HepG2 (cell line): ENCODE results near the gene ANKRD6. TPM values are rescaled to one million over a fixed set of nuclear protein-coding genes. Genes with fewer than 3 reads are reported as not detected.

Source experiments
- ARID2 ChIP-seq: sonication (generic); formaldehyde crosslinking; IDR thresholded peaks from 2 replicates; pipeline ENCODE4 v1.8.1; 2022; ENCODE audit warnings: mild to moderate bottlenecking, missing genetic modification reagents, borderline replicate concordance
- ARNT2 ChIP-seq: sonication (generic); formaldehyde crosslinking; IDR thresholded peaks from 2 replicates; pipeline ENCODE4 v1.8.0; 2022; ENCODE audit warnings: mild to moderate bottlenecking, low read depth, missing genetic modification reagents, moderate library complexity
- BRCA1 ChIP-seq: sonication (generic); formaldehyde crosslinking; IDR thresholded peaks from 2 replicates; pipeline ENCODE4 v1.4.0; 2020; ENCODE audit warnings: missing genetic modification reagents
- CBX5 ChIP-seq: sonication (generic); formaldehyde crosslinking; IDR thresholded peaks from 2 replicates; pipeline ENCODE4 v1.4.0; 2020; ENCODE audit warnings: missing genetic modification reagents, borderline replicate concordance
- CREB1 ChIP-seq, 2 experiments: fragments of 450-650 bp in 1 of 2; IDR thresholded peaks; 2 replicates each; pipeline ENCODE4 v1.6.1; 2016 to 2017; ENCODE audit warnings: control low read depth in 1 of 2, mild to moderate bottlenecking in 1 of 2, missing compliant biosample characterization in 1 of 2, missing genetic modification characterization in 1 of 2
- GATAD1 ChIP-seq: IDR thresholded peaks from 2 replicates; pipeline ENCODE4 v1.6.1; 2016; ENCODE audit warnings: missing genetic modification reagents, missing compliant biosample characterization
- HIC2 ChIP-seq: sonication (generic); formaldehyde crosslinking; IDR thresholded peaks from 2 replicates; pipeline ENCODE4 v1.9.0; 2022; ENCODE audit warnings: low read depth, missing genetic modification reagents
- KAT8 ChIP-seq: IDR thresholded peaks from 2 replicates; pipeline ENCODE4 v1.6.1; 2016; ENCODE audit warnings: missing genetic modification reagents, missing compliant biosample characterization
- KMT2B ChIP-seq: IDR thresholded peaks from 2 replicates; pipeline ENCODE4 v1.6.1; 2016; ENCODE audit warnings: missing genetic modification reagents, missing compliant biosample characterization
- PATZ1 ChIP-seq: sonication (generic); formaldehyde crosslinking; IDR thresholded peaks from 2 replicates; pipeline ENCODE4 v1.4.0; 2020; ENCODE audit warnings: missing genetic modification reagents
- PTBP1 ChIP-seq: fragments of 200-400 bp; formaldehyde crosslinking; IDR thresholded peaks from 2 replicates; pipeline ENCODE4 v1.6.1; 2018; ENCODE audit warnings: low read length, low read depth; ENCODE audit not compliant: poor library complexity, severe bottlenecking
- RAD21 ChIP-seq: fragments of 450-650 bp; formaldehyde crosslinking; IDR thresholded peaks from 2 replicates; pipeline ENCODE4 v1.5.0; 2020; ENCODE audit warnings: mild to moderate bottlenecking
- SP4 ChIP-seq: sonication (generic); formaldehyde crosslinking; IDR thresholded peaks from 2 replicates; pipeline ENCODE4 v1.8.1; 2023; ENCODE audit warnings: mild to moderate bottlenecking, missing genetic modification reagents
- SRSF1 ChIP-seq: fragments of 200-400 bp; formaldehyde crosslinking; optimal IDR thresholded peaks from 2 replicates; pipeline ENCODE3; 2017; ENCODE audit warnings: mild to moderate bottlenecking, low read depth, low read length, moderate library complexity
- TARDBP ChIP-seq: sonication (generic); formaldehyde crosslinking; IDR thresholded peaks from 2 replicates; pipeline ENCODE4 v1.8.0; 2022; ENCODE audit warnings: mild to moderate bottlenecking, missing genetic modification reagents
- TEF ChIP-seq: sonication (generic); formaldehyde crosslinking; IDR thresholded peaks from 2 replicates; pipeline ENCODE4 v1.5.0; 2020; ENCODE audit warnings: missing genetic modification reagents
- YY1 ChIP-seq: IDR thresholded peaks from 2 replicates; pipeline ENCODE4 v1.6.1; 2011; ENCODE audit warnings: low read length, low read depth, moderate library complexity, mild to moderate bottlenecking; ENCODE audit not compliant: insufficient read depth, insufficient replicate concordance
- ZNF138 ChIP-seq: sonication (generic); formaldehyde crosslinking; IDR thresholded peaks from 2 replicates; pipeline ENCODE4 v1.5.0; 2020; ENCODE audit warnings: mild to moderate bottlenecking, low read depth, missing genetic modification reagents
- ZNF160 ChIP-seq: sonication (generic); formaldehyde crosslinking; IDR thresholded peaks from 2 replicates; pipeline ENCODE4 v1.8.0; 2022; ENCODE audit warnings: mild to moderate bottlenecking, inconsistent platforms, missing genetic modification reagents
- ZNF207 ChIP-seq: fragments of 450-650 bp; IDR thresholded peaks from 2 replicates; pipeline ENCODE4 v1.6.1; 2016; ENCODE audit warnings: antibody characterized with exemption, borderline replicate concordance
- ZNF430 ChIP-seq: sonication (generic); formaldehyde crosslinking; IDR thresholded peaks from 2 replicates; pipeline ENCODE4 v1.9.0; 2021; ENCODE audit warnings: mild to moderate bottlenecking, missing genetic modification reagents
- ZNF512B ChIP-seq: sonication (generic); formaldehyde crosslinking; IDR thresholded peaks from 2 replicates; pipeline ENCODE4 v1.5.1; 2020; ENCODE audit warnings: missing genetic modification reagents, mild to moderate bottlenecking, borderline replicate concordance
- ZNF724P ChIP-seq: sonication (generic); formaldehyde crosslinking; IDR thresholded peaks from 2 replicates; pipeline ENCODE4 v1.8.0; 2022; ENCODE audit warnings: missing genetic modification reagents, borderline replicate concordance
- ZNF780A ChIP-seq: sonication (generic); formaldehyde crosslinking; IDR thresholded peaks from 2 replicates; pipeline ENCODE4 v1.8.0; 2022; ENCODE audit warnings: mild to moderate bottlenecking, missing genetic modification reagents, moderate library complexity
- polyA plus RNA-seq, 8 experiments: library from polyadenylated mRNA; depleted of rRNA in 3 of 8; stranded (reverse) in 7 of 8; unstranded in 1 of 8; fragments of >200 nt; fragmentation: Illumina TruSeq in 4 of 8; extraction: Trizol in 4 of 8; gene quantifications; 2 replicates each; pipeline versions ENCODE4 v1.2.1 to v1.2.3, GENCODE V29; 2011 to 2016; ENCODE audit warnings: low read depth in 4 of 8, missing spikeins in 1 of 8, mixed read lengths in 1 of 8; ENCODE audit not compliant: insufficient read depth in 1 of 8
- total RNA-seq, 5 experiments: library from RNA; depleted of rRNA; stranded (reverse); fragments of >200 nt; fragmentation: Illumina TruSeq; extraction: Trizol; gene quantifications; 2 replicates each; pipeline ENCODE4 v1.2.3, GENCODE V29; 2016; ENCODE audit warnings: low read depth in 1 of 5

Gene ANKRD6
- total and polyA plus RNA-seq, 2 of the 13 experiments (the other 11 are each of a cell fraction or from before 2014, with no cell fraction given): 0.18 to 0.36 TPM

- peak; percentile 42; the same call in 1 of the 2 replicates for TF ChIP-seq PATZ1 (CRISPR knock-in tag)
- TF ChIP-seq ZNF430 (CRISPR knock-in tag): no peak
- TF ChIP-seq GATAD1 (CRISPR knock-in tag): no peak
- TF ChIP-seq CBX5 (CRISPR knock-in tag): no peak
- no peak for TF ChIP-seq BRCA1
- TF ChIP-seq TEF (CRISPR knock-in tag): no peak
- TF ChIP-seq ZNF138: no peak
- TF ChIP-seq RAD21: peak; percentile 98
- no peak for TF ChIP-seq KMT2B (CRISPR knock-in tag)
- peak; percentile 65; the same call in 1 of the 2 replicates for TF ChIP-seq ARNT2 (CRISPR knock-in tag)
- TF ChIP-seq SP4 (CRISPR knock-in tag): peak; percentile 37; the same call in 1 of the 2 replicates
- no peak for TF ChIP-seq SRSF1
- TF ChIP-seq ZNF207: no peak
- TF ChIP-seq TARDBP: 0 out of 2 replicates have a peak, but pooled peaks have one; percentile 50
- TF ChIP-seq YY1: peak; percentile 41
- TF ChIP-seq ZNF160: 0 out of 2 replicates have a peak, but pooled peaks have one; percentile 41
- TF ChIP-seq PTBP1: no peak
- TF ChIP-seq ARID2: no peak
- no peak for TF ChIP-seq ZNF512B (CRISPR knock-in tag)
- no peak for TF ChIP-seq KAT8 (CRISPR knock-in tag)
- TF ChIP-seq ZNF724P (CRISPR knock-in tag): no peak
- no peak for TF ChIP-seq HIC2
- no peak for TF ChIP-seq CREB1 (IDR thresholded peaks at IDR 0.05)
- no peak for TF ChIP-seq CREB1 (CRISPR knock-in tag; IDR thresholded peaks at IDR 0.05)
- TF ChIP-seq ZNF780A (CRISPR knock-in tag): no peak
Measured at GRCh38 chr6:89432875-89433251, at the start of gene ANKRD6 (continued).
